SK-N-SH (cell line): ENCODE measurements around the gene BCO1. TPM values are rescaled to one million over a fixed set of nuclear protein-coding genes. Genes with fewer than 3 reads are reported as not detected.

Experiments
- CTCF ChIA-PET: fragments of 300-600, 350-600 bp; formaldehyde crosslinking; extraction: SDS; loops from one replicate; lab custom pipeline; 2021; lab: Yijun Ruan, JAX
- POLR2A ChIA-PET: fragments of 350-600 bp; sonication (Branson Sonifier 250); formaldehyde crosslinking; extraction: SDS; loops from one replicate; lab custom pipeline; 2020; ENCODE audit warnings: antibody characterized with exemption, inconsistent platforms; lab: Yijun Ruan, JAX
- DNase-seq: peaks from one replicate; pipeline ENCODE4 v3.0.0; 2012
- H2AFZ ChIP-seq: fragments of 200-600 bp; sonication (generic); 2 replicates; pipeline ENCODE4 v1.8.1; 2016; ENCODE audit warnings: antibody characterized with exemption, mild to moderate bottlenecking, low read depth
- H3F3A ChIP-seq: fragments of 200-600 bp; sonication (generic); replicated peaks from 2 replicates; pipeline ENCODE3; 2016; ENCODE audit warnings: antibody characterized with exemption, mild to moderate bottlenecking; ENCODE audit not compliant: insufficient read depth
- H3K27ac ChIP-seq, 2 experiments: fragments of 200-500 bp in 1 of 2; fragments of 200-600 bp in 1 of 2; sonication (Bioruptor generic) in 1 of 2; sonication (generic), shearing (Covaris generic) in 1 of 2; 2 replicates each; pipeline versions ENCODE4 v1.5.1 to v1.6.1; 2014 to 2016; ENCODE audit warnings: low read depth in 2 of 2, inconsistent platforms in 1 of 2, low read length in 1 of 2, mild to moderate bottlenecking in 1 of 2, mixed read lengths in 1 of 2
- H3K27me3 ChIP-seq: fragments of 200-600 bp; sonication (generic), shearing (Covaris generic); 2 replicates; pipeline ENCODE4 v1.6.1; 2016; ENCODE audit warnings: mixed run types; ENCODE audit not compliant: insufficient read depth
- H3K36me3 ChIP-seq, 2 experiments: fragments of 200-500 bp in 1 of 2; fragments of 200-600 bp in 1 of 2; sonication (Bioruptor generic) in 1 of 2; sonication (generic) in 1 of 2; replicated peaks in 1 of 2; 2 replicates each; pipeline versions ENCODE3 to v1.5.1; 2014 to 2016; ENCODE audit warnings: low read length in 1 of 2, mild to moderate bottlenecking in 1 of 2; ENCODE audit not compliant: insufficient read depth in 2 of 2, control insufficient read depth in 1 of 2
- H3K4me1 ChIP-seq, 2 experiments: fragments of 200-500 bp in 1 of 2; fragments of 200-600 bp in 1 of 2; sonication (Bioruptor generic) in 1 of 2; sonication (generic), shearing (Covaris generic) in 1 of 2; 2 replicates each; pipeline versions ENCODE4 v1.5.1 to v1.6.1; 2014 to 2016; ENCODE audit warnings: low read depth in 1 of 2, low read length in 1 of 2, mixed run types in 1 of 2; ENCODE audit not compliant: insufficient read depth in 2 of 2, control insufficient read depth in 1 of 2
- H3K4me2 ChIP-seq: fragments of 200-600 bp; sonication (generic), shearing (Covaris generic); 2 replicates; pipeline ENCODE4 v1.6.1; 2017; ENCODE audit warnings: mixed run types
- H3K4me3 ChIP-seq, 2 experiments: fragments of 200-500 bp in 1 of 2; fragments of 200-600 bp in 1 of 2; sonication (Bioruptor generic) in 1 of 2; sonication (generic), shearing (Covaris generic) in 1 of 2; 2 replicates each; pipeline versions ENCODE4 v1.5.1 to v1.8.1; 2014 to 2016; ENCODE audit warnings: low read depth in 2 of 2, inconsistent platforms in 1 of 2, low read length in 1 of 2, mild to moderate bottlenecking in 1 of 2, mixed read lengths in 1 of 2, moderate library complexity in 1 of 2
- H3K79me2 ChIP-seq: fragments of 200-600 bp; sonication (generic); 2 replicates; pipeline ENCODE4 v1.8.1; 2017; ENCODE audit warnings: mild to moderate bottlenecking; ENCODE audit not compliant: insufficient read depth
- H3K9ac ChIP-seq: fragments of 200-600 bp; sonication (generic); 2 replicates; pipeline ENCODE4 v1.6.1; 2017; ENCODE audit warnings: mixed run types
- H3K9me2 ChIP-seq: fragments of 200-600 bp; sonication (generic); 2 replicates; pipeline ENCODE4 v1.6.1; 2017; ENCODE audit warnings: mixed run types
- H3K9me3 ChIP-seq: fragments of 200-600 bp; sonication (generic); 2 replicates; pipeline ENCODE4 v1.6.1; 2017; ENCODE audit warnings: mixed run types, mild to moderate bottlenecking, moderate library complexity
- H4K20me1 ChIP-seq: fragments of 200-600 bp; sonication (generic); 2 replicates; pipeline ENCODE4 v1.6.1; 2017; ENCODE audit warnings: mild to moderate bottlenecking, mixed run types; ENCODE audit not compliant: insufficient read depth
- ELF1 ChIP-seq: IDR thresholded peaks from 2 replicates; pipeline ENCODE4 v1.4.0; 2012
- EP300 ChIP-seq, 2 experiments: IDR thresholded peaks; 2 replicates each; pipeline versions ENCODE4 v1.4.0 to v1.6.1; 2012; ENCODE audit warnings: borderline replicate concordance in 1 of 2, low read depth in 1 of 2, low read length in 1 of 2
- EZH2phosphoT487 ChIP-seq: fragments of 200-600 bp; sonication (generic); IDR thresholded peaks from 2 replicates; pipeline ENCODE4 v1.6.1; 2017; ENCODE audit warnings: low read depth, mixed run types, mild to moderate bottlenecking, antibody characterized with exemption, moderate library complexity, borderline replicate concordance
- FOXJ3 ChIP-seq: sonication (generic); formaldehyde crosslinking; IDR thresholded peaks from 2 replicates; pipeline ENCODE4 v1.5.1; 2020; ENCODE audit warnings: mild to moderate bottlenecking, missing genetic modification reagents
- JUND ChIP-seq: IDR thresholded peaks from 2 replicates; pipeline ENCODE4 v1.4.0; 2012
- MEF2A ChIP-seq: IDR thresholded peaks from 2 replicates; pipeline ENCODE4 v1.4.0; 2012; ENCODE audit warnings: low read depth, borderline replicate concordance
- NRF1 ChIP-seq: IDR thresholded peaks from 2 replicates; pipeline ENCODE4 v1.6.1; 2012; ENCODE audit warnings: low read depth, mild to moderate bottlenecking, low read length
- POLR2AphosphoS5 ChIP-seq: IDR thresholded peaks from 2 replicates; pipeline ENCODE4 v1.6.1; 2012; ENCODE audit warnings: low read depth, low read length
- RAD21 ChIP-seq: IDR thresholded peaks from 2 replicates; pipeline ENCODE4 v1.6.1; 2012; ENCODE audit warnings: mild to moderate bottlenecking, low read length
- RCOR1 ChIP-seq: fragments of 150-350 bp; IDR thresholded peaks from 2 replicates; pipeline ENCODE4 v1.6.1; 2017; ENCODE audit warnings: antibody characterized with exemption, low read length
- RXRA ChIP-seq: IDR thresholded peaks from 2 replicates; pipeline ENCODE4 v1.4.0; 2012; ENCODE audit warnings: low read depth, mild to moderate bottlenecking, borderline replicate concordance
- SIN3A ChIP-seq: IDR thresholded peaks from 2 replicates; pipeline ENCODE4 v1.6.1; 2012; ENCODE audit warnings: low read depth, mild to moderate bottlenecking, low read length, moderate library complexity, borderline replicate concordance
- TAF1 ChIP-seq: IDR thresholded peaks from 2 replicates; pipeline ENCODE4 v1.6.1; 2012; ENCODE audit warnings: low read depth, mild to moderate bottlenecking, low read length, moderate library complexity, borderline replicate concordance
- YY1 ChIP-seq: IDR thresholded peaks from 2 replicates; pipeline ENCODE4 v1.4.0; 2012; ENCODE audit warnings: low read depth, mild to moderate bottlenecking
- WGBS: methylation state at CpG from one replicate; pipeline ENCODE4 v1.1.6; 2017; ENCODE audit warnings: low lambda C conversion rate; 5-methylcytosine and 5-hydroxymethylcytosine counted together
- polyA plus RNA-seq, 3 experiments: library from polyadenylated mRNA; depleted of rRNA; stranded (reverse); fragments of >200 nt; gene quantifications; 2 replicates each; pipeline ENCODE4 v1.2.3, GENCODE V29; 2012
- TF ChIP-seq, protein P1 (sequence below): IDR thresholded peaks from 2 replicates; pipeline ENCODE4; 2012
- TF ChIP-seq, protein P2 (sequence below): IDR thresholded peaks from 2 replicates; pipeline ENCODE4 v1.6.1; 2012; ENCODE audit warnings: mild to moderate bottlenecking, low read depth, low read length, moderate library complexity
- TF ChIP-seq, protein P3 (sequence below): IDR thresholded peaks from 2 replicates; pipeline ENCODE4 v1.4.0; 2012; ENCODE audit warnings: low read depth, borderline replicate concordance
- TF ChIP-seq, protein P4 (sequence below): fragments of 150-350 bp; IDR thresholded peaks from 2 replicates; pipeline ENCODE4 v1.6.1; 2017; ENCODE audit warnings: antibody characterized with exemption, low read length, low read depth, borderline replicate concordance
- TF ChIP-seq, protein P5 (sequence below): fragments of 150-350 bp; IDR thresholded peaks from 2 replicates; pipeline ENCODE4 v1.6.1; 2016; ENCODE audit warnings: mild to moderate bottlenecking, low read depth, low read length
- TF ChIP-seq, protein P6 (sequence below): fragments of 200-600 bp; sonication (generic); IDR thresholded peaks from 2 replicates; pipeline ENCODE4 v1.6.1; 2017; ENCODE audit warnings: antibody characterized with exemption, mild to moderate bottlenecking, moderate library complexity

The BCO1 gene
- polyA plus RNA-seq, 1 of the 3 experiments (the other 2 are of a cell fraction): 0.02 TPM

DNA sequence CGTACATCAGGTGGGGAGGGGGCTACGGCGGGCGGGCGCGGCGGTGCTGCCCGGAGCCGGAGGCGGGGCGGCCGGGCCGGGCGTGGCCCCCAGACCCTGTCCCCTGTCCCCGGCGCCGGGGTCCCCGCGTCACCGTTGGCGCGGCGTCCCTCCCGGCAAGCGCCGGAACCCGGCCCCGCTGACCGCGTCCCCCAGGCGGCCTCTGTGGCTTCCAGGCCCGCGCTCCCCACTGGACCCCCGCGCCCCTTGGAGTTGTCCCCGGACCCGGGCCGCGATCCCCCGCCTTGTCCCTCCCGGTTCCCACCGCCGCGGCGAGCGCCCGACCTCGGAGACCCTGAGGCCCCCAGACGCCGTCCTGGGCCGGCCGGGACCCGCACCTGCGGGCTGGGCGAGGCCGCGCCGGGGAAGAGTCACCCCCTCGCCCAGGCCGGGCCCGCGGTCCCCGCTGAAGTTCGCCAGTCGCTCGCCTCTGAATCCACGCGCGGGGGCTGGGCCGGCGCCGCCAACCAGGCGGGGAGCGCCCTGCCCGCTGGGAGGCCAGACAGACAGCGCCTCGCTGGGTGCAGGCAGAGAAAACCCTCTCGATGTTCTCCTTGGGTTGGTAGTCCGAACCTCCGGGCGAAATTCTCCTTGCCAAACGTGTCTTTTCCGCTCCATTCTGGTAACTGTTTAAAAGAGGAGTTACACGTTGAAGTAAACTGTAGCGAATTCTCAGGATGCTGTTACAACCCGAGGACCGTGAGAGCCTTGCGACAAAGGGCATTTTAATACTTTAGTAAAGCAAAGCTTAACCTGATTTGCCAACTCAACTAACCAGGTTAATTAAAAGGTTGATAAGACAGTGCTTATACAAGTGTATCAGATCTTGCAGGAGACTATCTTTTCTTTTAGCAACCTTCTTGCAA lies 77.0 kb downstream of the BCO1 start (continued):
- TF ChIP-seq, protein P1, sequence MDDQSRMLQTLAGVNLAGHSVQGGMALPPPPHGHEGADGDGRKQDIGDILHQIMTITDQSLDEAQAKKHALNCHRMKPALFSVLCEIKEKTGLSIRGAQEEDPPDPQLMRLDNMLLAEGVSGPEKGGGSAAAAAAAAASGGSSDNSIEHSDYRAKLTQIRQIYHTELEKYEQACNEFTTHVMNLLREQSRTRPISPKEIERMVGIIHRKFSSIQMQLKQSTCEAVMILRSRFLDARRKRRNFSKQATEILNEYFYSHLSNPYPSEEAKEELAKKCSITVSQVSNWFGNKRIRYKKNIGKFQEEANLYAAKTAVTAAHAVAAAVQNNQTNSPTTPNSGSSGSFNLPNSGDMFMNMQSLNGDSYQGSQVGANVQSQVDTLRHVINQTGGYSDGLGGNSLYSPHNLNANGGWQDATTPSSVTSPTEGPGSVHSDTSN: no peak
- TF ChIP-seq RXRA (no peak), EZH2phosphoT487 (no peak)

DNA sequence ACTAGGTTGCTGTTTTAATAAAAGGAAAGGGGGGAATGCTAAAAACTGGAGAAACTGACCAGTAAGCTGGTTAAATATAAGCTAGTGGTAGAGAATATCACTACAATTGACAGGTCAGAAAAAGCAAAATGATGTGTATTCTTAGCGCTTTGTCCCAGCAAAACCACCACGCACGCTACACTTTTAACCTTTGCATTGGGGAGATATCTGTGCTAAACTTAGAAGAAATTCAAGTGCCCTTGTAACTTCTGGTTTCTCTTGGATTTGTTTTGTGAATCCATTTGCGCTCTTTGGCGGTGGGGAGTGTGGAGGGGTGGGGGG lies 77.6 kb downstream of the BCO1 start:
- Histone ChIP-seq H3K4me3 (peak overlapping the region; percentile 75 to 94), H3K27me3 (no peaks in the 10 kb centered on the region), H2AFZ (peak overlapping the region; percentile 39; the same call in 1 of the 2 replicates), H3K79me2 (peaks cover 77% of the 10 kb centered on the region), H3K9me3 (no peaks in the 10 kb centered on the region), H3K27ac (peak overlapping the region in 1 of 2 experiments; percentile 56; a peak in 1 of 4 replicates)
- DNase-seq: no peak
- WGBS: 98% methylated on average over 5 of the region's 5 CpGs
- TF ChIP-seq MEF2A (no peak), ELF1 (no peak), RAD21 (no peak), RCOR1 (no peak), SIN3A (no peak), YY1 (no peak), NRF1 (no peak), FOXJ3 (CRISPR knock-in tag) (no peak), TAF1 (no peak), JUND (no peak), POLR2AphosphoS5 (no peak), EP300 (IDR thresholded peaks at IDR 0.05; ENCODE audit: borderline replicate concordance in 1 of 2, low read depth in 1 of 2, low read length in 1 of 2) (no peak)
- TF ChIP-seq, protein P2, sequence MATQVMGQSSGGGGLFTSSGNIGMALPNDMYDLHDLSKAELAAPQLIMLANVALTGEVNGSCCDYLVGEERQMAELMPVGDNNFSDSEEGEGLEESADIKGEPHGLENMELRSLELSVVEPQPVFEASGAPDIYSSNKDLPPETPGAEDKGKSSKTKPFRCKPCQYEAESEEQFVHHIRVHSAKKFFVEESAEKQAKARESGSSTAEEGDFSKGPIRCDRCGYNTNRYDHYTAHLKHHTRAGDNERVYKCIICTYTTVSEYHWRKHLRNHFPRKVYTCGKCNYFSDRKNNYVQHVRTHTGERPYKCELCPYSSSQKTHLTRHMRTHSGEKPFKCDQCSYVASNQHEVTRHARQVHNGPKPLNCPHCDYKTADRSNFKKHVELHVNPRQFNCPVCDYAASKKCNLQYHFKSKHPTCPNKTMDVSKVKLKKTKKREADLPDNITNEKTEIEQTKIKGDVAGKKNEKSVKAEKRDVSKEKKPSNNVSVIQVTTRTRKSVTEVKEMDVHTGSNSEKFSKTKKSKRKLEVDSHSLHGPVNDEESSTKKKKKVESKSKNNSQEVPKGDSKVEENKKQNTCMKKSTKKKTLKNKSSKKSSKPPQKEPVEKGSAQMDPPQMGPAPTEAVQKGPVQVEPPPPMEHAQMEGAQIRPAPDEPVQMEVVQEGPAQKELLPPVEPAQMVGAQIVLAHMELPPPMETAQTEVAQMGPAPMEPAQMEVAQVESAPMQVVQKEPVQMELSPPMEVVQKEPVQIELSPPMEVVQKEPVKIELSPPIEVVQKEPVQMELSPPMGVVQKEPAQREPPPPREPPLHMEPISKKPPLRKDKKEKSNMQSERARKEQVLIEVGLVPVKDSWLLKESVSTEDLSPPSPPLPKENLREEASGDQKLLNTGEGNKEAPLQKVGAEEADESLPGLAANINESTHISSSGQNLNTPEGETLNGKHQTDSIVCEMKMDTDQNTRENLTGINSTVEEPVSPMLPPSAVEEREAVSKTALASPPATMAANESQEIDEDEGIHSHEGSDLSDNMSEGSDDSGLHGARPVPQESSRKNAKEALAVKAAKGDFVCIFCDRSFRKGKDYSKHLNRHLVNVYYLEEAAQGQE: no peak
- TF ChIP-seq, protein P3, sequence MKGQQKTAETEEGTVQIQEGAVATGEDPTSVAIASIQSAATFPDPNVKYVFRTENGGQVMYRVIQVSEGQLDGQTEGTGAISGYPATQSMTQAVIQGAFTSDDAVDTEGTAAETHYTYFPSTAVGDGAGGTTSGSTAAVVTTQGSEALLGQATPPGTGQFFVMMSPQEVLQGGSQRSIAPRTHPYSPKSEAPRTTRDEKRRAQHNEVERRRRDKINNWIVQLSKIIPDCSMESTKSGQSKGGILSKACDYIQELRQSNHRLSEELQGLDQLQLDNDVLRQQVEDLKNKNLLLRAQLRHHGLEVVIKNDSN: no peak
- TF ChIP-seq, protein P4, sequence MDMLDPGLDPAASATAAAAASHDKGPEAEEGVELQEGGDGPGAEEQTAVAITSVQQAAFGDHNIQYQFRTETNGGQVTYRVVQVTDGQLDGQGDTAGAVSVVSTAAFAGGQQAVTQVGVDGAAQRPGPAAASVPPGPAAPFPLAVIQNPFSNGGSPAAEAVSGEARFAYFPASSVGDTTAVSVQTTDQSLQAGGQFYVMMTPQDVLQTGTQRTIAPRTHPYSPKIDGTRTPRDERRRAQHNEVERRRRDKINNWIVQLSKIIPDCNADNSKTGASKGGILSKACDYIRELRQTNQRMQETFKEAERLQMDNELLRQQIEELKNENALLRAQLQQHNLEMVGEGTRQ: no peak
- TF ChIP-seq, protein P5, sequence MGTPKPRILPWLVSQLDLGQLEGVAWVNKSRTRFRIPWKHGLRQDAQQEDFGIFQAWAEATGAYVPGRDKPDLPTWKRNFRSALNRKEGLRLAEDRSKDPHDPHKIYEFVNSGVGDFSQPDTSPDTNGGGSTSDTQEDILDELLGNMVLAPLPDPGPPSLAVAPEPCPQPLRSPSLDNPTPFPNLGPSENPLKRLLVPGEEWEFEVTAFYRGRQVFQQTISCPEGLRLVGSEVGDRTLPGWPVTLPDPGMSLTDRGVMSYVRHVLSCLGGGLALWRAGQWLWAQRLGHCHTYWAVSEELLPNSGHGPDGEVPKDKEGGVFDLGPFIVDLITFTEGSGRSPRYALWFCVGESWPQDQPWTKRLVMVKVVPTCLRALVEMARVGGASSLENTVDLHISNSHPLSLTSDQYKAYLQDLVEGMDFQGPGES: no peak
- TF ChIP-seq, protein P6, sequence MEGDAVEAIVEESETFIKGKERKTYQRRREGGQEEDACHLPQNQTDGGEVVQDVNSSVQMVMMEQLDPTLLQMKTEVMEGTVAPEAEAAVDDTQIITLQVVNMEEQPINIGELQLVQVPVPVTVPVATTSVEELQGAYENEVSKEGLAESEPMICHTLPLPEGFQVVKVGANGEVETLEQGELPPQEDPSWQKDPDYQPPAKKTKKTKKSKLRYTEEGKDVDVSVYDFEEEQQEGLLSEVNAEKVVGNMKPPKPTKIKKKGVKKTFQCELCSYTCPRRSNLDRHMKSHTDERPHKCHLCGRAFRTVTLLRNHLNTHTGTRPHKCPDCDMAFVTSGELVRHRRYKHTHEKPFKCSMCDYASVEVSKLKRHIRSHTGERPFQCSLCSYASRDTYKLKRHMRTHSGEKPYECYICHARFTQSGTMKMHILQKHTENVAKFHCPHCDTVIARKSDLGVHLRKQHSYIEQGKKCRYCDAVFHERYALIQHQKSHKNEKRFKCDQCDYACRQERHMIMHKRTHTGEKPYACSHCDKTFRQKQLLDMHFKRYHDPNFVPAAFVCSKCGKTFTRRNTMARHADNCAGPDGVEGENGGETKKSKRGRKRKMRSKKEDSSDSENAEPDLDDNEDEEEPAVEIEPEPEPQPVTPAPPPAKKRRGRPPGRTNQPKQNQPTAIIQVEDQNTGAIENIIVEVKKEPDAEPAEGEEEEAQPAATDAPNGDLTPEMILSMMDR: no peak
- TF ChIP-seq, all 33 proteins: peak for 0
- peaks cover 8 to 22% of the 10 kb centered on the region in 2 experiments; a peak in 3 of 4 replicates for H3K4me1 ChIP-seq
- CTCF ChIA-PET: no interaction called here
- peaks cover 0 to 5% of the 10 kb centered on the region in 2 experiments for H3K36me3 ChIP-seq
- H4K20me1 ChIP-seq: peaks cover 3% of the 10 kb centered on the region; the same call in 1 of the 2 replicates
- POLR2A ChIA-PET: no interaction called here
- peak overlapping the region; percentile 85; the same call in 1 of the 2 replicates for H3K9ac ChIP-seq
- peak overlapping the region; percentile 94 for H3K4me2 ChIP-seq
- peaks cover 21% of the 10 kb centered on the region for H3F3A ChIP-seq
- H3K9me2 ChIP-seq: no peaks in the 10 kb centered on the region
